Lower leg skin (tissue), 4 donors: Measurements from ENCODE around the gene RERE. TPM values are rescaled to one million over a fixed set of nuclear protein-coding genes. Genes with fewer than 3 reads are reported as not detected.

Experiments used
- DNase-seq, 2 donors: peaks; one replicate each; pipeline ENCODE4 v3.0.0-alpha.2; 2019; ENCODE audit warnings: low spot score in 2 of 2
- H3K4me3 ChIP-seq: fragments of 200-600 bp; sonication (generic); 2 replicates; pipeline ENCODE4 v1.5.1; 2017; ENCODE audit warnings: mild to moderate bottlenecking, low read depth; ENCODE audit not compliant: poor library complexity, severe bottlenecking
- CTCF ChIP-seq, 3 donors: fragments of 450-650 bp; IDR thresholded peaks; one replicate each; pipeline ENCODE4 v1.5.1; 2016; ENCODE audit warnings: antibody characterized with exemption in 3 of 3, mild to moderate bottlenecking in 3 of 3, moderate library complexity in 2 of 3
- POLR2A ChIP-seq, 2 donors: fragments of 450-650 bp; IDR thresholded peaks; one replicate each; pipeline ENCODE4 v1.6.1; 2016 to 2017; ENCODE audit warnings: antibody characterized with exemption in 2 of 2, mild to moderate bottlenecking in 1 of 2, moderate library complexity in 1 of 2
- WGBS, 2 donors: methylation state at CpG; one replicate each; pipeline ENCODE4 v1.1.5; 2018; 5-methylcytosine and 5-hydroxymethylcytosine counted together
- intact Hi-C: fragments of 100-400 bp; cut with DNase I; formaldehyde crosslinking; loops from one replicate; pipeline ENCODE4 v1.15.0; 2023; ENCODE audit warnings: low total_unique reads
- total RNA-seq, 4 donors: library from RNA; depleted of rRNA; stranded (reverse); fragments of >200 nt; gene quantifications; one replicate each; pipeline ENCODE4 v1.1.0, GENCODE V29; 2016

RERE gene
- total RNA-seq, 4 donors from 2014 or later: 41.0 to 84.9 (median 76.8) TPM

- 93 to 94% methylated on average over 12 of the region's 12 CpGs for WGBS, 2 donors
- intact Hi-C loops: no loop called here
- TF ChIP-seq POLR2A (IDR thresholded peaks at IDR 0.05): no peak
- TF ChIP-seq CTCF (IDR thresholded peaks at IDR 0.05): no peak
- H3K4me3 ChIP-seq: no peak overlapping the region
- DNase-seq: no peak
Observed at GRCh38 chr1:8388732-8389562, 428.5 kb downstream of the RERE start.

GRCh38 chr1:8386247-8386646 lies 431.2 kb downstream of the RERE start:
- TF ChIP-seq POLR2A (IDR thresholded peaks at IDR 0.05): no peak
- no peak for TF ChIP-seq CTCF (IDR thresholded peaks at IDR 0.05)
- intact Hi-C loops: no loop called here
- peak in 1 of 2 donors; percentile 45 for DNase-seq
- no peak overlapping the region for H3K4me3 ChIP-seq

- H3K4me3 ChIP-seq: no peak overlapping the region
- DNase-seq: peak in 1 of 2 donors; percentile 75
- TF ChIP-seq CTCF (IDR thresholded peaks at IDR 0.05) (no peak), POLR2A (IDR thresholded peaks at IDR 0.05) (no peak)
- WGBS, 2 donors: 39 to 72% methylated on average over 2 of the region's 2 CpGs
- intact Hi-C loops: no loop called here
Observed at GRCh38 chr1:8384577-8384976, 432.9 kb downstream of the RERE start.

GRCh38 chr1:8384088-8384487 lies 433.4 kb downstream of the RERE start:
- DNase-seq: peak in 1 of 2 donors; percentile 31
- no peak for TF ChIP-seq POLR2A (IDR thresholded peaks at IDR 0.05)
- no peak for TF ChIP-seq CTCF (IDR thresholded peaks at IDR 0.05)
- H3K4me3 ChIP-seq: no peak overlapping the region
- intact Hi-C loops: no loop called here
- 76 to 84% methylated on average over 6 of the region's 6 CpGs for WGBS, 2 donors

GRCh38 chr1:8382608-8383505 lies 434.6 kb downstream of the RERE start:
- TF ChIP-seq POLR2A (IDR thresholded peaks at IDR 0.05): no peak
- TF ChIP-seq CTCF (IDR thresholded peaks at IDR 0.05): no peak
- DNase-seq: peak in 1 of 2 donors; percentile 32
- 80 to 83% methylated on average over 15 of the region's 15 CpGs for WGBS, 2 donors
- H3K4me3 ChIP-seq: no peak overlapping the region
- intact Hi-C loops: no loop called here
